MV-4-11 (cell line): ENCODE data around the gene DLGAP3.

Experiments used
- DNase-seq: peaks from one replicate; lab custom pipeline; 2025; lab: John Stamatoyannopoulos, UW

DLGAP3 gene

GRCh38 chr1:34865573-34865972 is 63.9 kb downstream of the DLGAP3 start:
- no peak for DNase-seq

- no peak for DNase-seq
Observed at GRCh38 chr1:34864759-34865158, 64.7 kb downstream of the DLGAP3 start.

- DNase-seq, result no peak
Observed at GRCh38 chr1:34863501-34863900, 65.9 kb downstream of the DLGAP3 start.

- peak; percentile 94 for DNase-seq
Observed at GRCh38 chr1:34859446-34860200, 69.8 kb downstream of the DLGAP3 start, which contains the start of gene SMIM12. TSS of gene SMIM12 (minus strand) at chr1:34859749. CDS start at chr1:34855977, 3,772 bp downstream.

GRCh38 chr1:34858901-34859445 is 70.5 kb downstream of the DLGAP3 start:
- DNase-seq, result no peak

GRCh38 chr1:34856697-34857096 is 72.8 kb downstream of the DLGAP3 start:
- no peak for DNase-seq

GRCh38 chr1:34852677-34853217 is 76.7 kb downstream of the DLGAP3 start:
- peak; percentile 94 for DNase-seq

- DNase-seq, result no peak
Observed at GRCh38 chr1:34851431-34852105, 77.9 kb downstream of the DLGAP3 start.

- no peak for DNase-seq
Observed at GRCh38 chr1:34850382-34850781, 79.1 kb downstream of the DLGAP3 start.

- no peak for DNase-seq
Observed at GRCh38 chr1:34847094-34847493, 82.4 kb downstream of the DLGAP3 start.

- no peak for DNase-seq
Observed at GRCh38 chr1:34846265-34846664, 83.2 kb downstream of the DLGAP3 start.

GRCh38 chr1:34845131-34845901 is 84.1 kb downstream of the DLGAP3 start:
- no peak for DNase-seq

GRCh38 chr1:34844252-34844634 is 85.2 kb downstream of the DLGAP3 start:
- DNase-seq, result no peak

GRCh38 chr1:34843392-34844251 is 85.8 kb downstream of the DLGAP3 start:
- DNase-seq, result no peak

GRCh38 chr1:34842952-34843371 is 86.5 kb downstream of the DLGAP3 start:
- no peak for DNase-seq

GRCh38 chr1:34842073-34842472 is 87.4 kb downstream of the DLGAP3 start:
- DNase-seq, result no peak

- no peak for DNase-seq
Observed at GRCh38 chr1:34840426-34840825, 89.0 kb downstream of the DLGAP3 start.

- DNase-seq, result no peak
Observed at GRCh38 chr1:34839526-34840305, 89.7 kb downstream of the DLGAP3 start.

- DNase-seq, result peak; percentile 49
Observed at GRCh38 chr1:34833711-34834110, 95.7 kb downstream of the DLGAP3 start.

- no peak for DNase-seq
Observed at GRCh38 chr1:34831721-34832246, 97.7 kb downstream of the DLGAP3 start.
